ENCODE measurements around the gene DUS2. TPM values are rescaled to one million over a fixed set of nuclear protein-coding genes. Genes with fewer than 3 reads are reported as not detected.
A peak's percentile ranks its signal among the peaks of the same experiment; 100 is the strongest.
"Not testable (repeated sequence)": the region's sequence is repeated elsewhere in the genome, so short reads cannot be mapped to it uniquely, and the experiment has no call there.

Gene DUS2
- total and polyA plus RNA-seq, 4 donors: 6.9 to 10.7 (median 7.9) TPM

- no peaks in the 10 kb centered on the region for H3K9me3 ChIP-seq (ENCODE audit: control insufficient read depth in 4 of 4, low read length in 3 of 4)
- 13% methylated on average over 39 of the region's 39 CpGs for WGBS
- H3K4me3 ChIP-seq (ENCODE audit: low read depth in 1 of 3, low read length in 3 of 3): peak overlapping the region in 1 of 3 donors; percentile 19
- peak overlapping the region in 1 of 2 donors; percentile 12 for H3K9ac ChIP-seq (ENCODE audit: low read depth in 1 of 2, low read length in 2 of 2)
- H3K4me1 ChIP-seq (ENCODE audit: control insufficient read depth in 4 of 4, insufficient read depth in 4 of 4, low read length in 3 of 4): peaks cover 2 to 11% (median 7%) of the 10 kb centered on the region in 4 donors
- peak; percentile 86 for DNase-seq (ENCODE audit: low spot score)
- no peaks in the 10 kb centered on the region for H3K36me3 ChIP-seq (ENCODE audit: control insufficient read depth in 4 of 4, insufficient read depth in 3 of 4, low read depth in 1 of 4, low read length in 3 of 4)
- no peaks in the 10 kb centered on the region for H3K27me3 ChIP-seq (ENCODE audit: control insufficient read depth in 4 of 4, insufficient read depth in 4 of 4, low read length in 3 of 4)
- TF ChIP-seq RAD21 (IDR thresholded peaks at IDR 0.05) (peak; percentile 79 to 88), REST (IDR thresholded peaks at IDR 0.05) (no peak), TAF1 (conservative IDR thresholded peaks at IDR 0.05) (no peak), NR2F2 (IDR thresholded peaks at IDR 0.05) (no peak), RXRA (IDR thresholded peaks at IDR 0.05) (no peak), FOXA2 (IDR thresholded peaks at IDR 0.05) (no peak), SP1 (IDR thresholded peaks at IDR 0.05) (peak; percentile 21), CTCF (IDR thresholded peaks at IDR 0.05; ENCODE audit: low read depth, low read length, missing input control) (peak; percentile 91), EGR1 (IDR thresholded peaks at IDR 0.05; ENCODE audit: low read depth in 2 of 2) (no peak)
- H3K27ac ChIP-seq (ENCODE audit: low read depth in 1 of 2, low read length in 2 of 2): peak overlapping the region; percentile 16 to 59
Measured at GRCh38 chr16:67993207-67994039, 29.7 kb upstream of the DUS2 start.

GRCh38 chr16:67994040-67994408, 29.1 kb upstream of the DUS2 start:
- peak overlapping the region; percentile 16 to 59 for H3K27ac ChIP-seq (ENCODE audit: low read depth in 1 of 2, low read length in 2 of 2)

GRCh38 chr16:67995423-67995822, 27.7 kb upstream of the DUS2 start:
- Histone ChIP-seq H3K4me1 (ENCODE audit: control insufficient read depth in 4 of 4, insufficient read depth in 4 of 4, low read length in 3 of 4) (peaks cover 4 to 17% (median 7%) of the 10 kb centered on the region in 4 donors), H3K4me3 (ENCODE audit: low read depth in 1 of 3, low read length in 3 of 3) (no peak overlapping the region), H3K27me3 (ENCODE audit: control insufficient read depth in 4 of 4, insufficient read depth in 4 of 4, low read length in 3 of 4) (no peaks in the 10 kb centered on the region), H3K9me3 (ENCODE audit: control insufficient read depth in 4 of 4, low read length in 3 of 4) (no peaks in the 10 kb centered on the region), H3K9ac (ENCODE audit: low read depth in 1 of 2, low read length in 2 of 2) (no peak overlapping the region), H3K27ac (ENCODE audit: low read depth in 1 of 2, low read length in 2 of 2) (no peak overlapping the region), H3K36me3 (ENCODE audit: control insufficient read depth in 4 of 4, insufficient read depth in 3 of 4, low read depth in 1 of 4, low read length in 3 of 4) (no peaks in the 10 kb centered on the region)
- TF ChIP-seq ZBTB33 (IDR thresholded peaks at IDR 0.05) (no peak), MAX (IDR thresholded peaks at IDR 0.05) (no peak), HNF4A (conservative IDR thresholded peaks at IDR 0.05) (no peak), GABPA (IDR thresholded peaks at IDR 0.05 in 1 of 2, conservative IDR thresholded peaks at IDR 0.05 in 1 of 2) (no peak), SP1 (IDR thresholded peaks at IDR 0.05) (no peak)
- DNase-seq (ENCODE audit: low spot score): no peak
- WGBS: 67% methylated on average over 5 of the region's 5 CpGs

More at GRCh38 chr16:67994040-67994408, 29.1 kb upstream of the DUS2 start:
- WGBS: 72% methylated on average over 6 of the region's 6 CpGs
- not testable (repeated sequence) for H3K27me3 ChIP-seq (ENCODE audit: control insufficient read depth in 4 of 4, insufficient read depth in 4 of 4, low read length in 3 of 4); H3K36me3 ChIP-seq (ENCODE audit: control insufficient read depth in 4 of 4, insufficient read depth in 3 of 4, low read depth in 1 of 4, low read length in 3 of 4); DNase-seq (ENCODE audit: low spot score); H3K9me3 ChIP-seq (ENCODE audit: control insufficient read depth in 4 of 4, low read length in 3 of 4); H3K9ac ChIP-seq (ENCODE audit: low read depth in 1 of 2, low read length in 2 of 2); H3K4me3 ChIP-seq (ENCODE audit: low read depth in 1 of 3, low read length in 3 of 3)
- H3K4me1 ChIP-seq (ENCODE audit: control insufficient read depth in 4 of 4, insufficient read depth in 4 of 4, low read length in 3 of 4): peaks cover 2 to 11% (median 7%) of the 10 kb centered on the region in 4 donors
